HFF-Myc (cell line): ENCODE measurements around the gene AKT3.

Experiments
- DNase-seq: peaks from one replicate; pipeline ENCODE4 v3.0.0-alpha.2; 2011; ENCODE audit warnings: low read depth; ENCODE audit errors: extremely low read depth
- H3K4me3 ChIP-seq: replicated peaks from 2 replicates; pipeline ENCODE4 v1.5.1; 2011; ENCODE audit warnings: low read depth, mild to moderate bottlenecking, control low read depth, low read length
- CTCF ChIP-seq: IDR thresholded peaks from 2 replicates; pipeline ENCODE4 v1.5.1; 2012; ENCODE audit warnings: mild to moderate bottlenecking, low read depth, low read length, control low read depth; ENCODE audit errors: missing control alignments

The AKT3 gene

GRCh38 chr1:243490748-243491686, 359.0 kb downstream of the AKT3 start:
- no peak for TF ChIP-seq CTCF
- no peak for DNase-seq
- no peak overlapping the region for H3K4me3 ChIP-seq

- no peak for DNase-seq
- no peak for TF ChIP-seq CTCF
- no peak overlapping the region for H3K4me3 ChIP-seq
Measured at GRCh38 chr1:243489681-243490546, 360.1 kb downstream of the AKT3 start.

- no peak for TF ChIP-seq CTCF
- no peak overlapping the region for H3K4me3 ChIP-seq
- no peak for DNase-seq
Measured at GRCh38 chr1:243489158-243489527, 360.9 kb downstream of the AKT3 start.

GRCh38 chr1:243488459-243489157, 361.4 kb downstream of the AKT3 start:
- DNase-seq = no peak
- no peak overlapping the region; the same call in 1 of the 2 replicates for H3K4me3 ChIP-seq
- no peak for TF ChIP-seq CTCF

GRCh38 chr1:243487649-243488227, 362.3 kb downstream of the AKT3 start:
- DNase-seq = no peak
- peak overlapping the region; percentile 30 for H3K4me3 ChIP-seq
- no peak for TF ChIP-seq CTCF

GRCh38 chr1:243487036-243487648, 362.9 kb downstream of the AKT3 start:
- TF ChIP-seq CTCF = no peak
- H3K4me3 ChIP-seq = no peak overlapping the region
- DNase-seq = no peak
